ENCODE measurements around the gene GPANK1.

Gene GPANK1

DNA sequence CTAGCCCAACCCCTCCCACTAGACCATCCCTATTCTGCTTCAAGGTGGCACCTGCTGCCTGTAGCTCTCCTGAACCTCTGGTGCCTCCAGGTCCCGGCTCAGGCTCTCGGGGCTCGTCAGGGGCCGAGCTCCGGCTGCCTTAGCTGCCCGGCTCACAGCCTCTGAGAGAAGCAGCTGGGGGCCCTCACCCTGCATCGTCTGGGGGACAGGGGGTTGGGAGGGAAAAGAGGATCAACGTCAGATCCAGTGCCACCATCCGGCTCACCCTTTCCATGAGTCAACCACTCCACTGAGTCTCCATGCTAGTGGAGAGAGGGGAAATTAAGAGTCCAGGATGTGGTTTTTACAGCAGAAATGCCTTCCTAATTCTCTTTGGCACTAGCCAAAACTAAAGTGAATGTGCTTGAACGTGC, 25.3 kb downstream of the GPANK1 start:
- no peak for DNase-seq (ENCODE audit: low read depth)

GRCh38 chr6:31639043-31639442, 25.8 kb downstream of the GPANK1 start:
- DNase-seq (ENCODE audit: low read depth) = no peak

GRCh38 chr6:31636698-31637596, 27.9 kb downstream of the GPANK1 start:
- DNase-seq (ENCODE audit: low read depth) = no peak

DNA sequence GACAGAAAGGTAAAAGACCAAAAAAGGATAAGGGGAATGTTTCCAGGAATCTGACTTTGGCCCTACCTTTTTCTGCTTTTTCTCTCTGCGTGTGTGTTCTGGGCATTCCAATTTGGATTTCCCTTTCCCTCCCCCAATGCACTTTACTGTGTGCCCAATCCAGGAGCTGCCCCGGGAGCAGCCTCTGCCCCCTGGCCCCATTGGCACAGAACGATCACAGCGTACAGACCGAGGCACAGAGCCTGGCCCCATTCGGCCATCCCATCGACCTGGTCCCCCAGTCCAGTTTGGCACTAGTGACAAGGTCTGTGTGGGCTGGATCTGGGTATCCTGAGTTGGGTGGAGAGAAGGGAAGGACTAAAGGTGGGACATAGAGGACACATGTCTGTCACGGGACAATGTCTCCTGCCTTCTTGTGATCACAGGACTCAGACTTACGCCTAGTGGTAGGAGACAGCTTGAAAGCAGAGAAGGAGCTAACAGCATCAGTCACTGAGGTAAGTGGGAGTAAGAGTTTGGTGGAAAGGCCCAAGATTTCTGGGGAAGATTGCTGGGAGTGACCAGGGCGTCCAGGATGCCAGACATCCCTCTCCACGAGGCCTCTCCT, 29.7 kb downstream of the GPANK1 start:
- no peak for DNase-seq (ENCODE audit: low read depth)

- DNase-seq (ENCODE audit: low read depth) = no peak
These were observed 30.7 kb downstream of the GPANK1 start for GRCh38 chr6:31634131-31634530.

DNA sequence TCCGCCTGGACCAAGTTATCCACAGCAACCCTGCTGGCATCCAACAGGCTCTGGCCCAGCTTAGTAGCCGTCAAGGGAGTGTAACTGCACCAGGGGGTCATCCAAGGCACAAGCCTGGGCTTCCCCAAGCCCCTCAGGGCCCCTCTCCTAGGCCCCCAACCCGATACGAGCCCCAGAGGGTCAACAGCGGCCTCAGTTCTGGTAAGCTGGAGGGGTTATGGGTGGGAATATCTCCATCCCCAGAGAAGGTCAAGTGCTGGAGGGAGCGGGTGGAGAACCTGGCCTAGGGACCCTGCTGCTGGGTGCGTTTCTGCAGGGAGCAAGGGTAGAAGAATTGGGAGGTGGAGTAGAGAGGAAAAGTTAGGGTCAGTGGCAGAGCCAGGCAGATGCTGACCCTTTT, 31.4 kb downstream of the GPANK1 start:
- DNase-seq (ENCODE audit: low read depth) = no peak

DNA sequence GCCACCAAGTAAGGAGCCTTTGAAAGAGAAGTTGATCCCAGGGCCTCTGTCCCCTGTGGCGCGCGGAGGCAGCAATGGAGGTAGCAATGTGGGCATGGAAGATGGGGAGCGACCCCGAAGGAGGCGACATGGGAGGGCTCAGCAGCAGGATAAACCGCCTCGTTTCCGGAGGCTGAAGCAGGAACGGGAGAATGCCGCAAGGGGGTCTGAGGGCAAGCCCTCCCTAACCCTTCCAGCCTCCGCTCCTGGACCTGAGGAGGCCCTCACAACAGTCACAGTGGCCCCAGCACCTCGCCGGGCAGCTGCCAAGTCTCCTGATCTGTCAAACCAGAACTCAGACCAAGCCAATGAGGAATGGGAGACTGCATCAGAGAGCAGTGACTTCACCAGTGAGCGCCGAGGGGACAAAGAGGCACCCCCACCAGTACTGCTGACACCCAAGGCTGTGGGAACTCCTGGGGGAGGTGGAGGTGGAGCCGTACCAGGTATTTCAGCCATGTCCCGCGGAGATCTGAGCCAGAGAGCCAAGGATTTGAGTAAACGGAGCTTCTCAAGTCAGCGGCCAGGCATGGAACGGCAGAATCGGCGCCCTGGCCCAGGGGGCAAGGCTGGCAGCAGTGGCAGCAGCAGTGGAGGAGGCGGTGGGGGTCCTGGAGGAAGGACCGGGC, 32.4 kb downstream of the GPANK1 start:
- DNase-seq (ENCODE audit: low read depth) = no peak

GRCh38 chr6:31631681-31632278, 33.0 kb downstream of the GPANK1 start:
- no peak for DNase-seq (ENCODE audit: low read depth)

- DNase-seq (ENCODE audit: low read depth) = no peak
These were observed 33.6 kb downstream of the GPANK1 start for GRCh38 chr6:31631209-31631608.

DNA sequence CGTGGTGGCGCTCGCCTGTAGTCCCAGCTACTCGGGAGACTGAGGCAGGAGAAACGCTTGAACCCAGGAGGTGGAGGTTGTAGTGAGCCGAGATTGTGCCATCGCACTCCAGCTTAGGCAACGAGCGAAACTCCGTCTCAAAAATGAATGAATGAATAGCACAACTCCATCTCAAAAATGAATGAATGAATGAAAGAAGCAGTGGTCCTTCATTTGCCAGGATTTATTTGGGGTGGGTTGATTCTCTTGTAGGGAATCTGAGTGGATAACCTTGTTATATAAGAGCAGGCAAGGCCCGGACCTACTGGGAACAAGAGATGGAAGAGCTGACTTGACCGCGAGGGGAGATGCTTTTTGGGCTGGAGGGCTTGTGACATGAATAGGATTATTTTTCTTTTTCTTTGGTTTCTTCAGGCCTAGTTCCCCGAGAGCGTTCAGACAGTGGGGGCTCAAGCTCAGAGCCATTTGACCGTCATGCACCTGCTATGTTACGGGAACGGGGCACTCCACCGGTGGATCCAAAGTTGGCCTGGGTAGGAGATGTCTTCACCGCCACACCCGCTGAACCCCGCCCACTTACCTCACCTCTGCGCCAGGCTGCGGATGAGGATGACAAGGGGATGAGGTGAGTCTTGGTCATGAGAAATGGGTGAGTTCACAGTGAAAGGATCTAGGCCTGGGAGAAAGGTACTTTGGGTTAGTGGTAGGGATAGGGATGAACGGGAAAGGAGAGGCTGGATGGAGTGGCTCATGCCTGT, 34.4 kb downstream of the GPANK1 start:
- DNase-seq (ENCODE audit: low read depth) = no peak

- DNase-seq (ENCODE audit: low read depth) = no peak
These were observed 35.8 kb downstream of the GPANK1 start for GRCh38 chr6:31629014-31629413.

GRCh38 chr6:31627690-31628287, 37.0 kb downstream of the GPANK1 start:
- no peak for DNase-seq (ENCODE audit: low read depth)

GRCh38 chr6:31626952-31627351, 37.8 kb downstream of the GPANK1 start:
- DNase-seq (ENCODE audit: low read depth) = no peak

DNA sequence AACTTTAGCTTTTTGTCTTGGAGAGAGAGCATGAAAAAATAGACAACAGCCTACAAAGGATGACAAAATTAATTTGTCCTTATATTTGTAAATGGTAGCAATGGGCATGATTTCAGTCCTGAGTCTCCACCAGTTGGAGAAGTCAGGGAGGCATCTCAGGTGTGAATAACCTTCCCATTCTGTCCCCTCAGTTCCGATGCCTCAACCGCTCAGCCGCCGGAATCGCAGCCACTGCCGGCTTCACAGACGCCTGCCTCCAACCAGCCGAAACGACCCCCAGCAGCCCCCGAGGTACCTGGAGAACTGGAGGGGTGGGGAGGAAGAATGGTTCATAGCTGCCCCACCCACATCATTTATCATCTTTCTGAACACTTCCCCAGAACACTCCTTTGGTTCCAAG, 40.7 kb downstream of the GPANK1 start:
- no peak for DNase-seq (ENCODE audit: low read depth)

- no peak for DNase-seq (ENCODE audit: low read depth)
These were observed 42.1 kb downstream of the GPANK1 start for GRCh38 chr6:31622684-31623091.

DNA sequence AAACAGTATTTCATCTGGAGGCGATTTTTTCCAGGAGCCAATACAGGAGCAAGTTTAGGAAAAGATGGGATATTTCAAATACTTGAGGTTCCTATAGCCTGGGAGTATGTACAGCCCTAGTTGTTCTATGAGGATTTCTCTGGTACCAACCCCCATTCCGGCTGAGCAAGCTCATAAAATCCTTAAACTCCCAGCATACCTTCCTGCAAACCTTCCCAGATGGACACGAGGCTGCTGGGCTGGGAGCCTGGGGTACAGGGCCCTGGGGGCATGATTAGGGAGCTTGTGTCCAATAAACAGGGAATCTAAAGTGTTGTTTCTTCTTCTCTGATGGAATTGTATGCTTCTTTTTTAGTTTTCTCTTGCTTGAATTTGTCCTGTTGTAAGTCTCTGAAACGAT, 42.8 kb downstream of the GPANK1 start:
- no peak for DNase-seq (ENCODE audit: low read depth)

DNA sequence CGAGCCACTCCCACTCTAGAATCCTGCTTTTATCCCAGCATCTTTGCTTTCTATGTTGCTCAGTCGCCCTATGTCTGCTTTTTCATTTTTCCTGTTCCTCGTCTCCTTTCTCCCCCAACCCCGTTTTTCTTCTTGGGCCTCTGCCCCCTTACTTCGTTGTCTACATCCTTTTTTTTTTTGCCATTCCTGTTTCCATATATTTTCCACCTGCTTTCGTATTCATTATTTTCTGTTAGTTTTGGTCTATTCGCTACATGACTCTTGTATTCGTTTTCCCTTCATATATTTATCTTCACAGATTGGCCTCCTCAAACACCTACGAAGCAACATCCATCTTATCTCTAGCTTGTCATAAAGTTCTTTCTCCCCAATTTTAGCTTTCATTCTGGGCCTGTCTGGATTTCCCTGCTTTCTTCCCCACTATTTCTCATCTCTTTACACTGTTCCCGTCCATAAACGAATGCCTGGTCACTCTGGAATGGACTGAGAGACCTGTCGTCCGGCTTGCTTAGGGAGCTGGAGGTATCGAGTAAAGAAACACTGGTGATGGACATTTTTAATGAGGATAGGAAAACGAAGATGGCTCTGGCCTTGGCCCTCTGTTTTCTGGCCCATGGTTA, 43.4 kb downstream of the GPANK1 start:
- no peak for DNase-seq (ENCODE audit: low read depth)

DNA sequence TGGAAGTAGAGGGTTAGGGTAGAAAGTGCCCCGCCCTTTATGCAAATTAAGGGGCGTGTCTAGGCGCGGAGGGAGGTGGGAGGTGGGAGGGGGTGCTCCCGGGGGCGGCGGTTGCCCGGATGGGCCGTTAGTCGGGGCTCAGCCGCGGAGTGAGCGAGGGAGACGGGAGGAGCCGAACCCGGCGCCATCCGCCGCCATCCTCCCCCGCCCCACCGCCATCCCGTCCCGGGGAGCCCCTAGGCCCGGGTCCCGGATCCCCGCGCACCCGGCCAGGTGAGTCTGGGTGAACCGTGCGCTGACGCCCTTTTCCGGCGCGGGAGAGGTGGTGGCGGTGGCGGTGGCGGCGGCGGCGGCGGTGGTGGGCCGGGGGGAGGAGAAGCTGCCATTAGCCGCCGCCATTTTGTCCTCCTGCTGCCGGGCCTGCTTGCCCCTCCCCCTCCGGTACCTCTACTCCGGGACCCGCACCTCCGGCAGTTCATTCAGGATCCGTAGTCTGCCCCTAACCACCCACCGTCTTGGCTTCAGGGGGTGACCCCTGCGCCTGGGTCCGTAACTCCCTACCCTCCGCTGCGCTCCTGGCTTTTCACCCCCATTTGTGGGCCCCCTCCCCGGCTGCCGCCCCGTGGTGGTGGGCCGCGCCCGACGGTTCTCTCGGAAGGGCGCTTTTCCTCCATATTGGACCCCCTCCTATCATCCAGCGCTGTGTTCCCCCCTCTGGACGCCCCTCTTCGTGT, 44.0 kb downstream of the GPANK1 start, which contains the start of gene PRRC2A:
Gene PRRC2A (plus strand): TSS at position 130 of the 734 bp plus-strand sequence. CDS start 2,075 bp downstream, outside the sequence.
- no peak for DNase-seq (ENCODE audit: low read depth)

GRCh38 chr6:31619805-31620585, 44.8 kb downstream of the GPANK1 start:
- DNase-seq (ENCODE audit: low read depth) = peak; percentile 98
